ENCODE data around the gene HTR2B. TPM values are rescaled to one million over a fixed set of nuclear protein-coding genes. Genes with fewer than 3 reads are reported as not detected.
"Not testable (repeated sequence)": the region's sequence is repeated elsewhere in the genome, so short reads cannot be mapped to it uniquely, and the experiment has no call there.

HTR2B gene
- total RNA-seq = 0.14 TPM

GRCh38 chr2:231124838-231125568, at the start of gene HTR2B:
HTR2B (minus strand) TSS chr2:231125042; CDS start chr2:231123764, 1,278 bp downstream.
- DNase-seq (ENCODE audit: low spot score) = no peak

- no peak for DNase-seq (ENCODE audit: low spot score)
Measured at GRCh38 chr2:231174211-231174651, 49.4 kb upstream of the HTR2B start.

DNA sequence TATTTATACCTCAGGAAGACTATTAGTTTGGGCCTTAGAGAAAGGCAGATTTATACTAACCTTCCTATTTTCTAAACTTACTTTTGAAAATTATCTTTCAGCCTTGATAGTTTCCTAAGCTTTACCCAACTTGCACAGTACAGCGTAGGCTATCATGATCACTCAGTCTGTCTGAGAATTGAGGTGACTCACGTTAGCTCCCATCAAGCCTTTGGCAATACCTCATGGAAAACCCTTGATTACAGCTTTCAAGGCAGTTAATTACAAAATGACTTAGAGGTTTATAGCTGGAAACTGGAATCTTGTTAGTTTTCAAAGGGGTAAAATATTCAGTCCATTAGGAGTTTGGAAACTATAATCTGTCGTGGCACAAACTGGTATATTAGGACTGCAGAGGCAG, 47.2 kb upstream of the HTR2B start:
- no peak for DNase-seq (ENCODE audit: low spot score)

DNA sequence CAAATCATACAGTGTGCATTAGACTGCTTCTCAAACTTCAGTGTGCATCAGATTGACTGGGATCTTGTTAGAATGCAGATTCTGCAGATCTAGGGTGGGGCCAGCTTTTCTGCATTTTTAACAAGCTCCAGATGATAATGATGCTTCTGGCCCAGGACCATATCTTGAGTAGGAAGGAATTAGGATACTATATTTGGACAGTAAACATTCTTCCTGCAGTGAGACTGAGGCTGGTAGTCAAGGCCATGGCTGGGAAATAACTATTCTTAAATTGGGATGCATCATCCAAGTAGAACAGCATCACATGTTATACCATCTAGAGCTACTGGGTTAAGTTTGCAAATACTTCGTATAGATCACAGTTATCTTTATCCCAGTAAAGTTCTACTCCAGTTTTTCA, 45.2 kb upstream of the HTR2B start:
- DNase-seq (ENCODE audit: low spot score) = no peak

GRCh38 chr2:231169488-231169887, 44.6 kb upstream of the HTR2B start:
- DNase-seq (ENCODE audit: low spot score) = no peak

DNA sequence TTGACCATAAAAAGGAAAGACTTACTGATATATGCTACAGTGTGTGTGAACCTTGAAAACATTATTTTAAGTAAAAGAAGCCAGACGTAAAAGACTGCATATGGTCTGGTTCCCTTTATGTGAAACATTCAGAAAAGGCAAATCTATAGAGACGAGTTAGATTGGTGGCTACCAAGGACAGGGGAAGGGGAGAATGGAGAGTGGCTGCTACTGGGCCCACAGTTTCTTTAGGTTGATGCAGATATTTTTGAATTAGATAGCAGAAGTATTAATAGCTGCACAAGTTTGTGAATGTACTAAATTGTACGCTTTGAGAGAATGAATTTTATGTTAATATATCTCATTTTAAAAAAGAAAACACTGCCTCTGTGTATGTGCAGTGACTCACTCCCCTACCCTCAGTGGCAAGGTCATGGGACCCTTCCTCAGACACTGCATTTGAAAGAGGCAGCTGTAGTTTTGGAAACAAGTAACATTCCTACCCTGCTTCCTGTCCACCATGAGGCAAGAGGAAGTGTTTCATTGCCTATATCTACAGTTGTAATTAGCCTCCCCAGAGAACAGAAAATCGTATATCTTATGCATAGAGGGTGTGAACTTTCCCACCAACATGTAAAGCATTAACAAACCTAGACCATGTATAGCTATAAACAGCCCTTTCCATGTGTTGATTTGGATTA, 43.8 kb upstream of the HTR2B start:
- DNase-seq (ENCODE audit: low spot score) = no peak

GRCh38 chr2:231167745-231168459, 43.1 kb upstream of the HTR2B start:
- no peak for DNase-seq (ENCODE audit: low spot score)

DNA sequence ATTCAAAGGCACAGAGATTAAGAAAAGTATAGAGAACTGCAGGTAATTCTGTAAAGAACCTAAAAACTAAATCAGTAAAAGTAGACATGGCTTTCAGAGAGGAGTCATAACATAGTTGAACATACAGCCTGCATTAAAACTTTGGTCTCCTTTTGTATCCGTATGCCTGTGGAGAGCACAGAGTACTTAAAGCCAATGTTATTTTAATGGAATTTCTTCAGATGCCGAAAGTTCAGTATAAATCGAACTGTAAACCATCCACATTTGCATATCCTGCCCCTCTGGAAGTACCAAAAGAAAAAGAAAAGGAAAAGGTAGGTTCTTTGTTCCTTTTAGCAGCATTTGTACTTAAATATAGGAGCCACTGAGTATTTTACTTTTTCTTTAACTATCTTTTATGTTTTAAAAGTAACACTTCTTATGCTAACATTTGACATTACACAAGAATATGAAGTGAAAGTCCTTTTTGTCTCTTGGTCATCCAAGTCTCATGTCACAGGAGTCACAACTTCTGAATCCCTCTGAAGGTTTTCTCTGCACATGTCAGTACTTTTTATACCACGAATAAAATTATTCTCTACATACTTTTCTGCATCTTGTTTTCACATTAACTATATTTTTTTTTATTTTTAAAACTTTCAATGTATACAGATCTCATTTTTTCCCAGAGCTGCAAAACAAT, 38.7 kb upstream of the HTR2B start:
- DNase-seq (ENCODE audit: low spot score) = no peak

- no peak for DNase-seq (ENCODE audit: low spot score)
Measured at GRCh38 chr2:231163011-231163410, 38.2 kb upstream of the HTR2B start.

DNA sequence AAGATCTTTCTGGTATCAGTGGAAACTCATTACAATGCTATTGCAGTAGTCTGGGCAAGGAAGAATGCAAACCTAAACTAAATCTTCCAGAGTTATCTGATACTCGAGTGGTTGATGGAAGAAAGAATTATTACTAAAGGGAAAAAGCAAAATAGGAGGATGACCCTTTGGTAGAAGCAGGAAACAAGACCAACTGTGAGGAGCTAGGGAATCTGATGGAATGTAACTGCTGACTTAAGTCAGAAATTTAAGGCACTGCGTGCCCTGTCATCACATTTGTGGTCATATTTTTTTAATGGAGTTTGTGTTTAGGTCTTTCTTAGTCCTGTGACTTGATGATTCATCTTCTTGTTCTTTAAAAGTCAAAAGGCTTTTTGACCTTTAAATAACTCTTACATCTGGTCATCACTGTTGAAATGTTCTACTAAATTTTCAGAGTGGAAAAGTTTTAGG, 37.1 kb upstream of the HTR2B start:
- DNase-seq (ENCODE audit: low spot score) = no peak

- no peak for DNase-seq (ENCODE audit: low spot score)
Measured at GRCh38 chr2:231161252-231161839, 36.5 kb upstream of the HTR2B start.

- no peak for DNase-seq (ENCODE audit: low spot score)
Measured at GRCh38 chr2:231160701-231161100, 35.9 kb upstream of the HTR2B start.

- DNase-seq (ENCODE audit: low spot score) = no peak
Measured at GRCh38 chr2:231159306-231159705, 34.5 kb upstream of the HTR2B start.

DNA sequence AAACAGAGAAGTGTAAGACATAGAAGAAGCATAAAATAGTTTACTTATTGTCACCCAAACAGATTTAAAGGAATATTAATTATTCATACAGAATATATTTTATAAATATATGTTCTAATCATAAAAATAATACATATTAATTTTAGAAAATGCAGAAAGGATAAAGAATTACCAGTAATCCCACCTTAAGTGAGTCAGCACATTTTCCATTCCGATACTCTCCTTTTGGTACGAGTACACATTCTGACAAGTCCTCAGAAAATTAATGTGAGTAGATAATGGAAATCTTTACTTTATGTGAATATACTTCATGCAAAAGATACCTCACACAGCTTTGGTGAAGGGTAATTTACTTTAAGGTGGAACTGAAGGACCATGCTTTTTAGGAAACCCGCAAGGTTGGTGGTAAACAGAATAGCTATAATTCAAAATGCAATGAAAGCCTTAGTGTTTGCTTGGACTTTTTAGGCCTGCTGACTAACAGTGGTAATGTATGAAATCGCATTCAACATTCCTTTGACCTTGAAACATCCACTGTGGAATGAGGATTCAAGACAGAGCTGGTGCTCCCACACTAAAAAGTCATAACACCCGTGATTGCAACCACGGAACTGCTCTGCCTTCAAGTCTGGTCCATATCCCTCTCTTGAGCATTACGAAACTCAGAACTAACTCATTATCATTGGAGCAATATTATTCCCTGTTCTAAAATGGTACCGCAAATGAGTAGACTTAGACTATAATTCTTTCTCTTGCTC, 28.1 kb upstream of the HTR2B start:
- DNase-seq (ENCODE audit: low spot score) = no peak

DNA sequence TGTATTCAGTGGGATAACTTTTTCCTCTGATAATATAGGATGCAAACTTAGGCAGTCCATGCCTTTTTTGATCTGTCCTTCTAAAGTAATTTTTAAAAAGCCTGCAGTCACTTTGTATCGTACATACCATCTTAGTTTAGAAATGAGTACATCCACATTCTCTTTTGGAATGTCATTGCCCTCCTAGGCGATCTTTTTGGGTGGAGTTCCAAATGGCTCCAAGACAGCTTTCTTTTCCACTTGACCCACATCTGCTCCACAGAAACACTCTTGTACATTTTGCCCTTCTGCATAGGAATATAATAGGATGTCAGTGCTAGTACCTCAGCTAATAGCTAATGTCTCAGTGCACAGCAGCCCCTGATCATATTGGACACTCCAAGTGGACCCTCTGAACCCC, 21.8 kb upstream of the HTR2B start:
- no peak for DNase-seq (ENCODE audit: low spot score)

GRCh38 chr2:231144896-231145295, 20.1 kb upstream of the HTR2B start:
- no peak for DNase-seq (ENCODE audit: low spot score)

DNA sequence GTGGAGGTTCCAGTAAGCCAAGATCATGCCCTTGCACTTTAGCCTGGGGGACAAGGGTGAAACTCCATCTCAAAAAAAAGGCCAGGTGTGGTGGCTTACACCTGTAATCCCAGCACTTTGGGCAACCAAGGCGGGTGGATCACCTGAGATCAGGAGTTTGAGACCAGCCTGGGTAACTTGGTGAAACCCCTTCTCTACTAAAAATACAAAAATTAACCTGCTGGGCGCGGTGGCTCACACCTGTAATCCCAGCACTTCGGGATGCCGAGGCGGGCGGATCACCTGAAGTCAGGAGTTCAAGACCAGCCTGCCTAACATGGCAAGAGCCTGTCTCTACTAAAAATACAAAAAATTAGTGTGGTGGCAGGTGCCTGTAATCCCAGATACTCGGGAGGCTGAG, 16.0 kb upstream of the HTR2B start:
- not testable (repeated sequence) for DNase-seq (ENCODE audit: low spot score)

- no peak for DNase-seq (ENCODE audit: low spot score)
Measured at GRCh38 chr2:231139796-231140195, 15.0 kb upstream of the HTR2B start.

DNA sequence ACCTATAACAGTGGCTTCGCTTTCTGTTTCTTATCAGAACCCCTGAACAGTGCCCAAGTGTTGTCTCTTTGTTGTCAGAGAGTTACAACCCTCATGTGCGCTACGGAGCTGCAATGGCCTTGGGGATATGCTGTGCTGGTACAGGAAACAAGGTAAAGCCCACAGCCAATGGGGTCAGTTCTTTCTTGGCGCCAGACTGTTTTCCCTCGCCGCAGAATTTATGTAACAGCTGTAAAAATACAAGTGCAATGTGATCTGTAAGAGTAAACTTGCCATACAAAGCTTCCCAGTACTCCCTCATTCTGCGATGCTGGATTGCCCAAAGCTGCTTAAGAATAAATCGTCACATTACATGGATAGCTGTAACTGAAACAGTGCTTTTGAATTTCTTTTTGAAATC, 13.9 kb upstream of the HTR2B start:
- no peak for DNase-seq (ENCODE audit: low spot score)

GRCh38 chr2:231134910-231135655, 10.2 kb upstream of the HTR2B start:
- no peak for DNase-seq (ENCODE audit: low spot score)

Data from mucosa of gallbladder (tissue), 1 donor.